ENCODE measurements around the gene PDE8A. TPM values are rescaled to one million over a fixed set of nuclear protein-coding genes. Genes with fewer than 3 reads are reported as not detected.

PDE8A gene
- total and polyA plus RNA-seq, 3 donors from 2014 or later: 27.8 to 67.8 (median 67.3) TPM

- Histone ChIP-seq H3K9me3 (no peaks in the 10 kb centered on the region), H3K27ac (peak overlapping the region; percentile 91 to 92), H3K27me3 (no peaks in the 10 kb centered on the region), H3K36me3 (ENCODE audit: low read depth, missing control alignments) (no peaks in the 10 kb centered on the region), H3K4me3 (peak overlapping the region; percentile 78 to 83), H3K4me1 (peaks cover 20% of the 10 kb centered on the region)
- intact Hi-C loops (cut with DNase I; ENCODE audit: low total_unique reads): no loop called here
- 0 to 1% methylated on average over 7 to 61 of the region's 66 CpGs for WGBS, 2 donors
- DNase-seq: peak; percentile 91
- TF ChIP-seq POLR2A (IDR thresholded peaks at IDR 0.05): no peak
- TF ChIP-seq CTCF (IDR thresholded peaks at IDR 0.05): no peak
These were observed 1.2 kb upstream of the PDE8A start for GRCh38 chr15:84980196-84981053.

- DNase-seq: peak; percentile 94
- 0% methylated on average over 6 to 63 of the region's 75 CpGs for WGBS, 2 donors
- Histone ChIP-seq H3K36me3 (ENCODE audit: low read depth, missing control alignments) (no peaks in the 10 kb centered on the region), H3K27ac (peak overlapping the region; percentile 91 to 92), H3K9me3 (no peaks in the 10 kb centered on the region), H3K27me3 (no peaks in the 10 kb centered on the region), H3K4me3 (peak overlapping the region; percentile 78 to 83), H3K4me1 (peaks cover 20% of the 10 kb centered on the region)
- intact Hi-C loops (cut with DNase I; ENCODE audit: low total_unique reads): no loop called here
- TF ChIP-seq CTCF (IDR thresholded peaks at IDR 0.05): peak in 2 of 3 experiments; percentile 33 to 40
- TF ChIP-seq POLR2A (IDR thresholded peaks at IDR 0.05): no peak
These were observed 474 bp upstream of the PDE8A start for GRCh38 chr15:84981054-84981710.

GRCh38 chr15:84982301-84982920 lies 755 bp downstream of the PDE8A start:
- peak; percentile 52 for DNase-seq
- no peaks in the 10 kb centered on the region for H3K27me3 ChIP-seq
- peak overlapping the region; percentile 78 to 83 for H3K4me3 ChIP-seq
- H3K36me3 ChIP-seq (ENCODE audit: low read depth, missing control alignments): no peaks in the 10 kb centered on the region
- no peaks in the 10 kb centered on the region for H3K9me3 ChIP-seq
- peak overlapping the region; percentile 91 to 92 for H3K27ac ChIP-seq
- intact Hi-C loops (cut with DNase I; ENCODE audit: low total_unique reads): no loop called here
- TF ChIP-seq CTCF (IDR thresholded peaks at IDR 0.05) (no peak), POLR2A (IDR thresholded peaks at IDR 0.05) (no peak)
- H3K4me1 ChIP-seq: peaks cover 26% of the 10 kb centered on the region
- WGBS, 2 donors: 1 to 2% methylated on average over 21 to 23 of the region's 46 CpGs

GRCh38 chr15:84983294-84983693 lies 1.6 kb downstream of the PDE8A start:
- TF ChIP-seq POLR2A (IDR thresholded peaks at IDR 0.05): no peak
- TF ChIP-seq CTCF (IDR thresholded peaks at IDR 0.05): no peak
- Histone ChIP-seq H3K4me3 (peak overlapping the region in 1 of 2 donors; percentile 83), H3K4me1 (peaks cover 29% of the 10 kb centered on the region), H3K27ac (no peak overlapping the region), H3K27me3 (no peaks in the 10 kb centered on the region), H3K9me3 (no peaks in the 10 kb centered on the region), H3K36me3 (ENCODE audit: low read depth, missing control alignments) (no peaks in the 10 kb centered on the region)
- 22 to 24% methylated on average over 4 of the region's 4 CpGs for WGBS, 2 donors
- intact Hi-C loops (cut with DNase I; ENCODE audit: low total_unique reads): no loop called here
- no peak for DNase-seq
